T47D (cell line): ENCODE data around the gene FARSB.

Source experiments
- DNase-seq, 2 experiments: peaks; one replicate each; pipeline versions ENCODE4 v3.0.0 to v3.0.0-alpha.2; 2011 to 2012; ENCODE audit warnings: low read depth in 1 of 2, low spot score in 1 of 2
- JUND ChIP-seq: IDR thresholded peaks from 2 replicates; pipeline ENCODE4 v1.6.1; 2012; ENCODE audit warnings: low read depth
- in situ Hi-C: cut with HindIII; loops from 2 replicates; pipeline ENCODE4 v1.10.0; 2016; ENCODE audit warnings: low sequenced_read_pairs, low pct_unique_long_range_greater_than_20kb

Gene FARSB

GRCh38 chr2:222548992-222549391, 106.9 kb downstream of the FARSB start:
- DNase-seq = no peak
- no peak for TF ChIP-seq JUND
- in situ Hi-C loops = no loop called here

GRCh38 chr2:222547083-222547482, 108.8 kb downstream of the FARSB start:
- no peak for DNase-seq
- in situ Hi-C loops = no loop called here
- TF ChIP-seq JUND = no peak

GRCh38 chr2:222545823-222546795, 109.8 kb downstream of the FARSB start:
- in situ Hi-C loops = no loop called here
- no peak for DNase-seq
- TF ChIP-seq JUND = no peak

GRCh38 chr2:222544661-222545060, 111.2 kb downstream of the FARSB start:
- in situ Hi-C loops = no loop called here
- DNase-seq = no peak
- TF ChIP-seq JUND = no peak

- DNase-seq = no peak
- in situ Hi-C loops = no loop called here
- TF ChIP-seq JUND = no peak
These were observed 117.4 kb downstream of the FARSB start for GRCh38 chr2:222538535-222538934.

GRCh38 chr2:222535477-222535876, 120.4 kb downstream of the FARSB start:
- in situ Hi-C loops = no loop called here
- TF ChIP-seq JUND = no peak
- DNase-seq = no peak

GRCh38 chr2:222532315-222532714, 123.6 kb downstream of the FARSB start:
- no peak for TF ChIP-seq JUND
- peak in 1 of 2 experiments; percentile 3 for DNase-seq
- in situ Hi-C loops = no loop called here

GRCh38 chr2:222526480-222527277, 129.2 kb downstream of the FARSB start:
- no peak for DNase-seq
- in situ Hi-C loops = no loop called here
- no peak for TF ChIP-seq JUND

GRCh38 chr2:222525811-222526210, 130.1 kb downstream of the FARSB start:
- in situ Hi-C loops = no loop called here
- no peak for TF ChIP-seq JUND

GRCh38 chr2:222523783-222524544, 131.9 kb downstream of the FARSB start:
- TF ChIP-seq JUND = no peak
- in situ Hi-C loops = no loop called here
- no peak for DNase-seq

More at GRCh38 chr2:222525811-222526210, 130.1 kb downstream of the FARSB start:
- no peak for DNase-seq

- in situ Hi-C loops = no loop called here
- no peak for TF ChIP-seq JUND
- DNase-seq = no peak
These were observed 133.8 kb downstream of the FARSB start for GRCh38 chr2:222522082-222522481.

GRCh38 chr2:222521099-222521498, 134.8 kb downstream of the FARSB start:
- TF ChIP-seq JUND = no peak
- no peak for DNase-seq
- in situ Hi-C loops = no loop called here
